Activated CD8-positive, alpha-beta memory T cell treated with anti-CD3 and anti-CD28 coated beads, Interleukin-2, amount 50 U/mL, for 24 hours (primary cell): ENCODE data around the gene RPS15.
A peak's percentile ranks its signal among the peaks of the same experiment; 100 is the strongest.

Source experiments
- DNase-seq: peaks from one replicate; pipeline ENCODE4 v3.0.0-alpha.2; 2020; ENCODE audit errors: extremely low read depth

The RPS15 gene

GRCh38 chr19:1402411-1403070 lies 35.7 kb upstream of the RPS15 start:
- DNase-seq: no peak

- DNase-seq: peak; percentile 97
These were observed 31.2 kb upstream of the RPS15 start for GRCh38 chr19:1406774-1407527.

GRCh38 chr19:1407528-1408299 lies 30.5 kb upstream of the RPS15 start, which contains the start of gene DAZAP1:
DAZAP1 (plus strand) TSS chr19:1407586; CDS start chr19:1407774, 188 bp downstream.
- DNase-seq: no peak

GRCh38 chr19:1408300-1409203 lies 29.6 kb upstream of the RPS15 start:
- DNase-seq: no peak

GRCh38 chr19:1409204-1410005 lies 28.8 kb upstream of the RPS15 start:
- DNase-seq: no peak

GRCh38 chr19:1410136-1410786 lies 27.9 kb upstream of the RPS15 start:
- DNase-seq: no peak

GRCh38 chr19:1410789-1411188 lies 27.4 kb upstream of the RPS15 start:
- no peak for DNase-seq

- no peak for DNase-seq
These were observed 26.7 kb upstream of the RPS15 start for GRCh38 chr19:1411255-1412191.

- DNase-seq: no peak
These were observed 25.8 kb upstream of the RPS15 start for GRCh38 chr19:1412323-1412923.

- no peak for DNase-seq
These were observed 25.0 kb upstream of the RPS15 start for GRCh38 chr19:1412995-1413800.

GRCh38 chr19:1416014-1416841 lies 22.0 kb upstream of the RPS15 start:
- no peak for DNase-seq

GRCh38 chr19:1417145-1417544 lies 21.1 kb upstream of the RPS15 start:
- no peak for DNase-seq

GRCh38 chr19:1417681-1418495 lies 20.3 kb upstream of the RPS15 start:
- DNase-seq: no peak

GRCh38 chr19:1418496-1418775 lies 19.8 kb upstream of the RPS15 start:
- DNase-seq: no peak

- no peak for DNase-seq
These were observed 19.1 kb upstream of the RPS15 start for GRCh38 chr19:1418951-1419738.
